GM21723 (cell line): ENCODE data around the gene RBBP8NL.

Experiments used
- ATAC-seq: cut with Tn5 transposase; IDR thresholded peaks from one replicate; pipeline ENCODE4 v1.9.1; 2021; ENCODE audit warnings: mild to moderate bottlenecking, moderate library complexity; ENCODE audit not compliant: unreplicated experiment

The RBBP8NL gene

GRCh38 chr20:62408640-62409039 lies 18.7 kb downstream of the RBBP8NL start:
- no peak for ATAC-seq

DNA sequence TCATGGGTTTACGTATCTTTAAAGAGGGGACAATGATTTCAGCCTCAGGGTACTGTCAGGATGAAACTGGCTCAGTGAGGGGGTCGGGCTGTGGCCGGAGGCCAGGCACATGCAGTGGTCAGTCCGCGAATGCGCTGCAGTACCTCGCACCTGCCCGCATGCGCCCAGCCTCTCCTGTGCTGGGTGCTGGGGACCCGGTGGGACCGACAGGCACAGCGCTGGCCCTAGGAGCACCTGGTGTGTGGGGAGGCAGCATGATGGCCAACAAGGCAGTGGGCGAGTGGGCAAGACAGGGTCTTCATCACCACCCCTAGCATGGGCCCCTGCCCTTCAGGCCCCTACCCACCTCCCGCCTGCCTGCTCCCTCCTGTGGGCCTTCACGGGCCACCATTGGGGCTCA lies 19.3 kb downstream of the RBBP8NL start:
- ATAC-seq, result no peak

DNA sequence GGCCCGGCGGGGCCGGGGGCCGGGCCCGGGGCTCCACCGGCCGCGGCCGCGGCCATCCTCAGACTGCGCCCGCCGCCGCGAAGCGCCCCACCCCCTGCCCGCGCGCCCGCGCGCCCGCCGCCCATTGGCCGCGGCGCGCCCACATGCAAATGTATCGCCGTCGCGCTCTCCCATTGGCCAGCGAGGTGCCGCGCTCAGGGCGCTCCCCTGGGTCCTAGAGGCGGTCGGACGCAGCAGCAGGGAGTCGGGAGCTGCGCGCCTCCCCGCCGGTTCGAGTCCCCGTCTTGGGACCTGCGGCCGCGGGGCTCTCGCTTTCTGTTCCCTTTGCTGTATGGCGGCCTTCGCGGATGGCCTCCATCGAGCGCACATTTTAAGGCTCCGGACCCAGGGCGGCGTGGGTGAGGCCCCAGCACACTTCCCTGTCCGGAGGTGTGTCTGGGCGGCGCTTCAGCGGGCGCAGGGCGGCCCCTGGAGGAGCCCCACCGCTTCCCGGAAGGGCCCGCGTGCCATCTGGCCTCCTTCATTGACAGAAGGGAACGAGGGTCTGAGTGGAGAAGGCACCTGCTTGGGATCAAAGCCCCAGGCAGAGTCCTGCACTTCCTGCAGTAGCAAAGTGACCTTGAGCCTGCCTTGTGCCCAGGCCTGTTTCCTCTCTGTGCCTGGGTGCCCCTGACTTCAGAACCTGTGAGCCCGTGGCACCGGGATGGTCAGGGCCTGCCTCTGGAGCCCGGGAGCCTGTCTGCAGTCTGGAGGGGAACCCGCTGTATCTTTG lies 19.9 kb downstream of the RBBP8NL start, which contains the start of gene CABLES2:
Gene CABLES2, minus strand, starts transcription at position 65 of the 772 bp plus-strand sequence. Its CDS starts 9 bp downstream, at position 56.
- peak; percentile 82 for ATAC-seq

GRCh38 chr20:62406635-62407176 lies 20.6 kb downstream of the RBBP8NL start:
- no peak for ATAC-seq

- no peak for ATAC-seq
Measured at GRCh38 chr20:62405981-62406513, 21.3 kb downstream of the RBBP8NL start.

DNA sequence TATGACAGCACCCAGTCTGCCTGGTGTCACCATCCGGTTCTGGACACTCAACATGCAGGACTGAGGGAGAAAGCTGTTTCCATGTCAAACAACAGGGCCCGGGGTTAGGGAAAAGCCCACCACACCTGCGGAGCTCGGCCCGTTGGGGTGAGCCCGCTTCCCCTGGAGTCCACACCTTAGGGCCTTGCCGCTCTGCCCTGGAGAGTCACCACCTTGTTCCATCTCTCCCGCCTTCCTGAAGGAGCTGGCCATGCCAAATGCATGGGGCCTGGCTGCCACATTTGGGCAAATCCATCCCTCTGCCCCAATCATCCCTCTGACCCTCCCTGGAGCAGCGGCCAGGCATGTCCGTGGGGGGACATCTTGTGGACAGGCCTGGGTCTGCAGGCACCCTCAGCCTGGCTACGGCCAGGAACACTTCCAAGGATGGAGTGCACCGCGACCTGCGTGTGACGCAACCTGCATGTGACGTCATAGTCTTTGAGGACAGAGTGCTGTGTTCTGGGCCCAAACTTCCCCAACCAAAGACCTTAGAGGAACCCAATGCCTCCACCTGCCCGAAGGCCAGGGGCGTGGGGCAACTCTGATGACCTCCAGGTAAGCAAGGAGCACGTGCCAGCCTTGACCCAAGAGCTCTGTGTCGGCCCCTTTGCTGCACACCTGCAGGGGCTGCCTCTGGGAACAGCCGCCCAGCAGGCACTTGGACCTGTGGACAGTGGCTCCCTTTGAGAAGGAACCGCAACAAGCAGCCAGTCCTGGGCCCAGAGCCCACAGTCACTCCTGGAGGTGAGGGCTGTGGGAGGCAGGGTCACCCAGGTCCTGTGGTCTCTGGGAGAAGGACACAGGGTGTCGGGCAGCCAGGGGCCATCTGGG lies 22.0 kb downstream of the RBBP8NL start:
- no peak for ATAC-seq

DNA sequence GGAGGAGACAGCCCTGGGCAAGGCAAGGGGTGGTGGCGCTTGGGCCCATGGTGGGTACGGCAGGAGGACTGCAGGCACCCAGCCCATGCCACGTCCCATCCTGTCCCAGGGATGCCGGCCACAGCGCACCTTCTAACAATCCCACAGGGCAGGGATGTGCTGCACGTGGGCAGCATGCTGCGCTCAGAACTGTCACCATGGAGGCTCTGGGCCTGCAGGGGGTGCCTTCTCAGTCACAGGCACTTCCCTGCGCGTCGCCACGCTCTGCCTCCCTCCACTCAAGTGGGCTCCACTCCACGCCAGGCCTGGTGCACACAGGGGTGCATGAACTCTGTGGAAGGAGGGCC lies 22.6 kb downstream of the RBBP8NL start:
- ATAC-seq, result no peak

DNA sequence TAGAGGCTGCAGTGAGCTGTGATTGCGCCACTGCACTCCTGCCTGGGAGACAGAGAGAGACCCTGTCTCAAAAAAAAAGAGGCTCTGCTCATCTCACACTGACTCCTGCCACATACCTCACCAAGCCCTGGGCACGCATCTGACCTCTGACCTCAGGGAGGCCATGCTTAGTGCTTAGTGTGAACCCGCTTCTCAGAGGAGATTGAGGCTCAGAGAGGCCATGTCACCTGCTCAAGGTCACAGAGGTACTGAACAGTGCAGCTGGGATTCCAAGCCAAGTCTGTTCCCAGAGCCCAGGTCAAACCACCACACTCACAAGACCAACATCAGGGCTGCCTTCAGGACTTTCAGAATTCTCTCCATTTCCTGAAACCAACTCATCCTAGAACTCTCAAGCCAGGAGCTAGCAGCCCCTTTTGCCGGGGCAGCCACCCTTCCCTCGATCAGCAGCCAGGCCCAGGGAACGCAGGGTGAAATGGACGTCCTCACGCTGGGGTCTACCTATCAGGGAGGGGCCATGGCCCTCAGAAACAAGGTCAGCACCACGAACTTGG lies 23.1 kb downstream of the RBBP8NL start:
- ATAC-seq, result no peak

DNA sequence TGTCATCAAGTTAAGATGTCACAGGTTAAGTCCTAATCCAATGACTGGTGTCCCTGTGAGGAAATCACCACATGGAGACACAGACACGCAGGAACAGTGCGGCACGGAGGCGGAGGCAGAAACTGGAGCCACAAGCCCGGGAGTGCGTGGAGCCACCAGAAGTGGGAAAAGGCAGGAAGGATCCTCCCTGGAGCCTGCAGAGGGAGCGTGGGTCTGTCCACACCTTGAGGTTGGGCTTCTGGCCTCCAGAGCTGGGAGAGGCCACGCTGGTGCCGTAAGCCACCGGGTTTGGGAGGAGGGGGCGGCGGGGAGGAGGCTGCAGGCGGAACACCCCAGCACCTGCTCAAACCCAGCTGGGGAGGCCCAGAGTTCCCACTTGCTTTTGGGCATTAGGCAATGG lies 24.0 kb downstream of the RBBP8NL start:
- no peak for ATAC-seq

DNA sequence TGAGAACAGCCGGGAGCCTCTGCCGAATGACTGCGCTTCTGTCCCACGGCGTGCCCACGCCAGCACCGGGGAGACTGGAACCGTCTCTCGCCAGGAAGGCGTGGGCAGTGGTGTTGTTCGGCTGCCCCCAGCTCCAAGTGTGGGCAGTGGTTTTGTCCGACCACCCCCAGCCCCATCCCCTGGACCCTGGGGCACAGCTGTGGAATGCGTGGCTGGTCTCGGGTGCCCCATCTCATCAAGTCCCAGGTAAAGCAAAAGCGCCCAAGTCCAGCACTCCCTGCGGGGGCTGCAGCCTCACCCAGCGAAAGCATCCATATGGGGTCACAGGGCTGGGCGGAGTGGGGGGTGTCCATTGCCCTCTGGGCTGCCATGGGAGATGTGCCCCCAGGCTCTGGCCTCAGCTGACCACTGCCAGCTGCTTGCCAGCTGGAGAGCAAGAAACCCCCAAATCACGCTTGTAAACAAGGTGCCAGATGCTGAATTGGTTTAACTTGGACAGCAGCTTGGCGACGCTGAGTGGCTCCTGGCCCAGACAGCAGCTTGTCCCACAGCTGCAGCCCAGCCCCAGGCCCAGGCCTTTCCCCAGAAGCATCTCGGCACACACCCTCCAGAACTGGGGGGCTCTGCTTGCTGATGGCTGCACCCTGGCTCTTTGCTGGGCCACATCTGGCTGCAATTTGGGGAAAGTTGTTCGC lies 24.7 kb downstream of the RBBP8NL start:
- no peak for ATAC-seq

DNA sequence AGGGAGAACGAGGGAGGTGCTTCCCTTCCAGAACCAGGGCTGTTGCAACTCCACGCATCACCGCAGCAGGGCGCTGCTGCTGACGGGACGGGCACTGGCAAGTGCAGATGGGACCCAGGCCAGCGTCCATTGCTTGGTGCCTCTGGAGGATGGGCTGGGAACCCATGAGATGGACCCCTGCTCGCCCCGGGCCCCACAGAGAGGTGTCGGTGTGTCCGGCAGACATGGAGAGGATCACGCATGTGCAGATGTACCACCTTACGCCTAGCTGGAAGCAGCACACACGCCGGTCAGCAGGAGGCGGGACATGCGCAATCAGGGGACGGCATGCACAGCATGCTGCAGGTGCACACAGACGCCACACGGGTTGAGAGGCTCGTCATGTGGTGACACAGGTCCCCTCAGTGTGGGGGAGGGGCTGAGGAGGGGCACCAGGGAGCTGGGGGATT lies 26.0 kb downstream of the RBBP8NL start:
- no peak for ATAC-seq

DNA sequence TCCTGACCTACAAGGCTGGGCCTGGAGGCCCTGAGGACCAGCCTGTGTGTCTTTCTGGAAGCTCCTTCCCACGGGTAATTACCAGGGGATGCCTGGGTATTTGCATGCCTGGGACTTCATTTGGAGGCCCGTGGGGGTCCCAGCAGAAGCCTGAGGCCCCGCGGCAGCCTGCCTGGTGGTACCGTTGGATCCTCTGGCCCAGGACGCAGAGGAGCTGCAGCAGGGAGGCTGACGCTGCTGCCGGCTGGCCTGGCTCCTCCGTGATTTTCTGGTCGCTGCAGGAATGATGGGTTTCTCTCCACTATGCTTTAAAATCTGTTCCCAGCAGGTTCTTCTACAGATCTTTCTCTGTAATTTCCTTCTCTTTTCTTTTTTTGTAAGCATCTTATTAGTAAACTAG lies 26.8 kb downstream of the RBBP8NL start:
- no peak for ATAC-seq

DNA sequence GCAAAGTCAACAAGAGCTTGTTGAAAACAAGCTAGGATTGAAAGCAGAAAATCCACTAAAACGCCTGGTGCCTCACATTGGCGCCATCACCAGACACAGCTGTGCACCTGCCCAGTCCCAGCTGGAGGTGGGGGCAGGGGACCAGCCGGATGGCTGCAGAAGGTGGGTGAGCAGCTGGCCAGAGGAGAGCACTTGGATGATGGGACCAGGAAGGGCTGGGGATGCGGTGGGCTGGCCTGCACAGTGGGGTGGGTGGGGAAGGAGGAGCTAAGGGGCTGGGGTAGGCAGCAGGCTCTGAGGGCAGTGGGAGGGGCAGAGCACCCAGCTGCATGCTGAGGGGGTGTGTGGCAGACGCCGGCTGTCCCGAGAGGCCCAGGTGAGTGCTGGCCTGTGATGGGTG lies 27.3 kb downstream of the RBBP8NL start:
- ATAC-seq, result no peak

- no peak for ATAC-seq
Measured at GRCh38 chr20:62398120-62398821, 29.1 kb downstream of the RBBP8NL start.

DNA sequence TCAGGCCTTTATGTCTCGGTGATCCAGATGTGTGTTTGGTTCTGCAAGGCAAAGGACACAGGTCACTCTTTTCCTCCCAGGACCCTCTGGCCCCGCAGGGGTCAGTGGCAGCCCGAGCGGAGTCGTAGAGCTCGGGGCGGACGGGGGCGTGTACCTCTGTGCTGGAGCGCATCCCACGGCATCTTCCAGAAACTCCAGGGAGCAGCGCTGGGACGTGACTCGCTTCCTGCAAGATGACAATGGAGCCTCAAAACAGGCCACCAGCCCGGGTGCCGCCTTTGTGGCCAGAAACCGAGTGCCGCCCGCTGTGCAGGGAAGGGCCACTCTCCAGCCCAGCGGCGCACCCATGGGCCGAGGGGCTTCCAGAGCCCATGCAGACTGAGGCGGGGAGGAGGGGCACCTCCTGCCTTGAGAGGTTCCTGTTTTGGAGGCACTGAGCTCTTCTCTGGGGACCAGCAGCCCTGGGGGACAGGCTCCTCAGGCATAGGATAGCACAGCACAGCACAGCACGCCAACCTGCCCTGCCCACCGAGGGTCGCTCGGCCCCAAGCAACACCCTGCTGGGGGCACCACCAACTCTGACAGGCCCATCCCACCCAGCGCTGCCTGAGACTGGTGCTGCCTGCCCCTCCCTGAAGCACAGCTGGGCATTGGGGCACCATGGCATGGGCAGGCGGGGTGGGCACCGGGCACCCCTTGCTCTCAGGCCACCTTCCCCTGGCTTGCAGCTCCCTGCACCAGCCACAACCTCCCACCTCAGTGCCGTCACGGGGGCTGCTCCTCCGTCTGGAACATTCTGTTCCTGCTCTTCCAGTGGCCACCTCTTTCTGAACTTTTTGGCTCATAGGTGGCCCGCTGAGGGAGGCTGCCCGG lies 30.7 kb downstream of the RBBP8NL start:
- no peak for ATAC-seq

- no peak for ATAC-seq
Measured at GRCh38 chr20:62395311-62396242, 31.8 kb downstream of the RBBP8NL start.

- no peak for ATAC-seq
Measured at GRCh38 chr20:62394248-62395245, 32.8 kb downstream of the RBBP8NL start.
